NCI-H1417 treated with DMSO at 0.1 percent for 48 hours (cell line): ENCODE data around the gene FOXP2.
"Not testable (repeated sequence)": the region's sequence is repeated elsewhere in the genome, so short reads cannot be mapped to it uniquely, and the experiment has no call there.

Experiments used
- DNase-seq: peaks from one replicate; lab custom pipeline; 2025; lab: John Stamatoyannopoulos, UW

FOXP2 gene

DNA sequence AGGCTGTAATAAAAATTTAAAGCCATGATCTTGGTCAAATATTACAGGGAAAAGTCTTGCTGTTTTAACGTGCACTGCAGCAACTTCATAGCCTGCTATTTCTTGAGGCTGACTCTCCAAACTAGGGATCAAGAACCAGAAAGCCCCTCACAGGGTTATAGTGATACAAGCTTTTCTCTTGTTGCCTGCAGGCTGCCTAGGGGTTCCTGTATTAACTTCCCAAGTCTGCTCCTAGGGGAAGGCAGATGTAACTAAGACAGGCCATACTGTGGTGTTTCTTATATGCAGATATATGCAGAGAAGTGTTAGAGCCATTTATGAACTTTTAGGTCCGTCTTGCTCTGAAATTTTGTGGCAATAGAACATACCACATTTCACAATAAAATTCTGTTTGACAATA is 175.7 kb downstream of the FOXP2 start:
- no peak for DNase-seq

DNA sequence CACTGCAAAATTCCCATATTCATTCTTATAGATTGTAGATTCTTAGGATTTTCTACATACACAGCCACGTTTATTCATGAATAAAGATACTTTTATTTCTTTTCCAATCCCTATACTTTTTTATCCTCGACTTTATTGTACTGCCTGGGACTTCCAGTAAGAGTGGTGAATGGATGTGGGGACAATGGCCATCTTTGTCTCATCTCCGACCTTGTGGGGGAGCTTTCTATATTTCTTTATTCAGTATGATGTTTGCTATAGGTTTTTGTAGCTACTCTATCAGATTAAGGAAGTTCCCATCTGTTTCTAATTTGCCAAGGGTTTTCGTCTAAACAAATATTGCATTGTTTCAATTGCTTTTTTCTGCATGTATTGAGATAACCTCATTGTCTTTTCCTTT is 184.3 kb downstream of the FOXP2 start:
- no peak for DNase-seq

DNA sequence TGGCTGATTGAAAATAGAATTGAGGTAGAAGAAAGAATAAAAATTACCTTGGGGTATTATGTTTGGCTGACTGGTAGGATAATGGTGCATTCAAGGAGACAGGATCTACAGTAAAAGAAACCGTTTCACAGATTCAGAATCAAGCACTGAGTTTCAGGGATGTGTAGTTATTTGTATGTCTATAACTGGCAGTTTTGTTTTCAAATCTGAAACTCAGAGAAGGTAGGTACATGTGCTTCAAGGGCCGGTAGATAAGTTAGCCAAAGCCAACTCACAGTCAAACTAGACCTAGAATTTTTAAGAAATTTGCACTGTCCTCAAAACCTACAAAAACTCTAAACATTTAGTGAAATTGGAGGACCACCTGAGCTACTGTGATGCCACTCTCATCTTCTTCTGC is 191.5 kb downstream of the FOXP2 start:
- DNase-seq = no peak

DNA sequence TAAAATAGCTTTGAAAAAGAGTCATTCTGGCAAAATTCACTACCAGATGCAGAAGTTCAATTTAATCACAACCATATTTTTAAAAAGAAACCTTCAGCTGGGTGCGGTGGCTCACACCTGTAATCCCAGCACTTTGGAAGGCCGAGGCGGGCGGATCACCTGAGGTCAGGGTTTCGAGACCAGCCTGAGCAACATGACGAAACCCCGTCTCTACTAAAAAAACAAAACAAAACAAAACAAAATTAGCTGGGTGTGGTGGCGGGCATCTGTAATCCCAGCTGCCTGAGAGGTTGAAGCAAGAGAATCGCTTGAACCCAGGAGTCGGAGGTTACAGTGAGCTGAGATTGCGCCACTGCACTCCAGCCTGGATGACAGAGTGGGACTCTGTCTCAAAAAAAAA is 194.2 kb downstream of the FOXP2 start:
- not testable (repeated sequence) for DNase-seq

DNA sequence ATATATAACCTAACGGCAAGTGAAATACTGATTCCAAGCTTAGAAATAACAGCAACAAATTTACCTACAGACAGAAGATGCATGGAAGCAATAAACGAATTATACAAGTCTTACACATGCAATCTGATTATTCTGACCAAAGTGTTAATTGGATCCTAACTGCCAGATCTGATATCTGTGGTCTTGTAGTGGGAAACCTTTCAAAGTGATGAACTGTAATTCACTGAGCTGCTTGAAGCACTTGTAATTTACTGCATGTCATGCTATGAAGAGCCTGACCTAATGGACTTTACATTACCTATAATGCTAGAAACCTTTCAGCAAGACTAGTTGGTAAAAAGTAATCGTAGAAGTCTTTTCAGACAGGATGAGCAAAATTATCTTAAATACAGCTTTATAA is 205.6 kb downstream of the FOXP2 start:
- DNase-seq = no peak

DNA sequence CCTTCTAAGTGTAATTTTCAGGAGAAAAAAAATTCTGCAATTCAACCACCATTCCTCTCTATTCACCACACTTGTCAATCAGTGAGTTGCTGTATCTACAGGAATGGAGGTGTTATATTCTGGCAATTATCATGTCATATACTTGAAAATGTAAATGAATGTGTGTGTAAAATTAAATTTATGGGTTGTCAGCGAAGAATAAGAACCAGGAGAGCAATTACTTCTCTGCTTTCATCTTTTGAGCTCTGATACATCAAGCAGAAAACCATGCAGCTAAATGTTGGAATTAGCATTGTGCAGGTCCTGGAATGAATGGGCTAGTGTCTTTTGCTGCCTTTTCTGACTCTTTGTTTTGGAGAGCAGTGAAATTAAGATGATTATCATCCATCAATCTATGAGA is 207.6 kb downstream of the FOXP2 start:
- peak; percentile 78 for DNase-seq

DNA sequence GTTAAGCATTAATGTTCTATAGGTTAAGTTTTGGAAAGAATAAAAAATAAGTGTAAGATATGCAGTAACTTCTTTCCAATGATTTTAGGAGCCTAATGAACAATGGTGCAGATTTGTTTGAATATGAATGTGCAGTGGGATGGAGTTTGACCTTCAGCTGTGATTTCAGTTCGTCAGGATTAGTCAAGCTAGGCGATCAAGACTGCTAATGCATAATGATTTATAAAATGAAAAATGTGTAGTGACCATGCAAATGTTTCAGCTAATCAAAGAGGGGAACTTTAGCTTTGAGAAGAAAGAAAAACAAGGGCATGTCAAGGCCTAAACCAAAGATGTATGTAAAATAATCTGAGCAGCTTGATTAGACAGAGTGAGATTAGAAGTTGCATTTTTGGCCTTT is 208.5 kb downstream of the FOXP2 start:
- DNase-seq = no peak

DNA sequence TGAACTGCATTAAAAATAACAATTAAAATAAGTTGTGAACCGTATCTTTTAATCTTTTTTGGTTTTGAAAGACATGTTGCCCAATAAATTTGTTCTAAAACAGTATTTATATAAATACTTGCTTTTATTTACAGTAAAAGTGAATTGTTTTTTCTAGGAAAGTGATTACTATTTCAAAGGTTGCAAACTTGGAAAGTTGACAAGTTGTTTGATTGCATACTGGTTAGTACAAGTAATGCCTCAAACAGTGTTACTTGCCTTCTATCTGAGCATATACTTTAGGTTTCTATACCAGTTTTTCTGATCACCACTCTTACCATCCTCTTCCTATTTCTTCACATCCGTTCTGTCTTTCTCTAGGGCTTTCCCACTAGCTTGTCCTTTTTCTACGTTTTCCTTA is 212.6 kb downstream of the FOXP2 start:
- DNase-seq = no peak

DNA sequence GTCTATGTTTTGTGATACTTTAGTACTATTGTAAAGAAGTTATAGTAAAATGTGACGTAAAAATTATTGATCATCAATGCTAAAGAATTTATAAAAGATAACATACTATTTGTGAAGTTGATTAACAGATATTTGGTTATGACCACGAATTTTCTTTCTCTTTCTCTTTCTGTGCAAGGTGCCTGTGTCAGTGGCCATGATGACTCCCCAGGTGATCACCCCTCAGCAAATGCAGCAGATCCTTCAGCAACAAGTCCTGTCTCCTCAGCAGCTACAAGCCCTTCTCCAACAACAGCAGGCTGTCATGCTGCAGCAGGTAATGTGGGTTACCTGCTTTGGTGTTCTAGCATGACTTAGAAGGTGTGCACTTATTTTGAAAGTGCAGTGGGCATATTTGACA is 213.7 kb downstream of the FOXP2 start:
- DNase-seq = no peak

DNA sequence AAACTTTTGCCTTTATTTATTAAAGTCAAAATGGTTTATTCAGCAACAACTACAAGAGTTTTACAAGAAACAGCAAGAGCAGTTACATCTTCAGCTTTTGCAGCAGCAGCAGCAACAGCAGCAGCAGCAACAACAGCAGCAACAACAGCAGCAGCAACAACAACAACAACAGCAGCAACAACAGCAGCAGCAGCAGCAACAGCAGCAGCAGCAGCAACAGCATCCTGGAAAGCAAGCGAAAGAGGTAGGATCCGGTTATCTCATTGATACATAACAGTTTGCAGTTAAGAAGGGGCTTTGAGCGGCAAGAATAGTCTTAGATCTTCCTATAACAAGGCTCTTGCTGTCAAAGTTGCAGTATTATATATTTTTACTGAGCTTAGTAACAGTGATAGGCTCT is 215.1 kb downstream of the FOXP2 start:
- no peak for DNase-seq

DNA sequence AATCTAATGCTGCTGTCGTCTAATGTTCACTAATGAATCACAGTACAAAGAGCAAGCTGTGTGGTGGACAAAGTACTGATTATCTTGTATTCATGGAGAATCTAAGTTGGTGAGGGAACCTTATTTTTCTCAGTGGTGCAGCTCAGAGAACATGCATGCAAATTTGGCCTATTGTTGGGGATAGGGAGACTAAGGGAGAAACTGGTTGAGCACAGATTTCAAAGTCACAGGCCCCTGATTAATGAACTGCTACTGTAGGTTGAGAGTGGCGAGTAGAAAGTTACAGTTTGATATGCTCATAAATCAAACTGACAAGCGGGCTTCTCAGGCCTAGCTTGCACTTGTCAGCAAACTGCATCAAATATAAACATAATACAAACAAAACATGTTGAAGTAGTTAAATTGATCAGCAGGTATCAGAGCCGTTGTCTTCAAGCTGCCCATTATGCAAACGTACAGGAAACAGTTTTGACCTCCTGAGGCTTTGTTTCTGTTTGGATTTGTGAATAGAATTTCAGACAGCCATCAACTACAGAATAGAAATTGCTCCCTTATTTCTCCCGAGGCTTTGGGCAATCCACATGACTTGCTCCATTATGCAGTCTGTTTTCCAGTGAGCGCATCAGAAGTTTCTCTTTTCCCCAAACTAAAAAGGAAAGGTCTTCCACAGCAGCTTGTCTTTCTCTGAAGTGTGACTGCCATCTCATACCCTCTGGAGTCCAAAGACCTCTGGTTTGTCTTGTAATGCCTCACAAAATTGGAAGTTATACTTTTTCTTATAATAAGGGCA is 215.8 kb downstream of the FOXP2 start:
- DNase-seq = peak; percentile 91

DNA sequence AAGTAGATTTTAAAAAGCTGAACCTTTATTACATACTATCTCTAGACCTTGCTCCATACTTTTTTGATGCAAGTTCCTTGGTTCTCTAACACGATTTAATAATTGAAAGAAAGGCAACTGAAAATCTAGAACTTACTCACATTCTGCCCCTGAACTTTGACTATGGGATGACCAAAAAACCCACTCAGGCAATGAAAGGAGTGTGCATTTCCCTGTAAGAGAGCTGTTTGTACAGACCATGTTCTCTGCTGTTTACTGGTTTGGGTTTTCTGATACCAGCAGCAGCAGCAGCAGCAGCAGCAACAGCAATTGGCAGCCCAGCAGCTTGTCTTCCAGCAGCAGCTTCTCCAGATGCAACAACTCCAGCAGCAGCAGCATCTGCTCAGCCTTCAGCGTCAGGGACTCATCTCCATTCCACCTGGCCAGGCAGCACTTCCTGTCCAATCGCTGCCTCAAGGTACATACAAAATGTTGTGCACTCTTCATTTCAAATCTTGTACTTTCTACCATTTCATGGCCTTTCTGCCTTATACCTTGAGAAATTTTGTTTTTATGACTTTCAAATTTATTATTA is 216.7 kb downstream of the FOXP2 start:
- DNase-seq = no peak

DNA sequence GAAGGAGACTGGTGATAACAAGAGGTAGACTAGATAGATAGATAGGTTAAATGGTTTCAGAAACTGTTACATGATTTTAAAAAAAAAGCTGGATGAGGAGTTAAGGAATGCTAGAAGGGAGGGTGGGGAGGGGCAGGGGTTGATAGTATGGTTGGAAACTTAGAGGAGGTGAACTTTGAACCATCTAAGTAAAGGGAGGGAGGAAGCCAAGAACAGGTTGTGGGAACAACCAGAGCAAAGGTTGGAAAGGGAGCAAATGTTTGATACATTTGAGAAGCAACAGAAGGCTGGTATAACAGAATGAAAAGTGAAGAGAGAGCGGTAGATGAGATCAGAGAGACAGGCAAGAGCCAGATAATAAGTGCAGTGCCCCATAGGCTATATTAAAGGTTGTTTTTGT is 224.8 kb downstream of the FOXP2 start:
- DNase-seq = no peak

DNA sequence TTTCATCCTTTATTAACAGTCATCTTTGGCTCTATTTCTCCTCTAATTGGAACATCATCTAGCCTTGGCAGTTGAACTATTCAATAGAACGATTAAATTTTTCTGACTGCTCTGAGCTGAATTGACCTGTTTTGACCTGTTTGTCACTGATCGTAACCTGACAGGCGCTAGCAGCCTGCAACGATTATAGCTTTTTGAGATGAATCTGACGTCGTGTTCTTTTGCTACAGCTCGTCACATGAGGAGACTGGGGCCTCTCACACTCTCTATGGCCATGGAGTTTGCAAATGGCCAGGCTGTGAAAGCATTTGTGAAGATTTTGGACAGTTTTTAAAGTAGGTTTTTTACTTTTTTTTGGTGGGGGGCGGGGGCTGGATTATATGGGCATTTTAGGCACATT is 229.8 kb downstream of the FOXP2 start:
- DNase-seq = no peak

DNA sequence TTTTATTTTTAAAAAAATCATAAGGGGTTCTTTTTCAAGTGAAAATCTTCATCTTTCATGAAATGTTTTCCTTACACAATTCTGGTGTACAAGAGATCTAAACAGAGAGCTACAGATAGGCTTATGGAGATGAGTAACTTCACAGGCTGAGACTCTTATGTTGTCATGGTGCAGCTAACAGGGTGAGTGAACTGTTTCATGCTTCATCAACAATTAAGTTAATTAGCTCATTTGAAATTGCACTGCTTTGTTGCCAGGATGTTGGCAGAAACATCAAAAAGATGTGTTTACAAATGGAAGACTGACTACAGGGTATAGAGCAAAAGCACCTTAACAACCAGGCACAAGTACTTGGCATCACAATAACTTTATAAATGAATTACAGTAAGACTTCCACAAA is 230.8 kb downstream of the FOXP2 start:
- DNase-seq = peak; percentile 89

DNA sequence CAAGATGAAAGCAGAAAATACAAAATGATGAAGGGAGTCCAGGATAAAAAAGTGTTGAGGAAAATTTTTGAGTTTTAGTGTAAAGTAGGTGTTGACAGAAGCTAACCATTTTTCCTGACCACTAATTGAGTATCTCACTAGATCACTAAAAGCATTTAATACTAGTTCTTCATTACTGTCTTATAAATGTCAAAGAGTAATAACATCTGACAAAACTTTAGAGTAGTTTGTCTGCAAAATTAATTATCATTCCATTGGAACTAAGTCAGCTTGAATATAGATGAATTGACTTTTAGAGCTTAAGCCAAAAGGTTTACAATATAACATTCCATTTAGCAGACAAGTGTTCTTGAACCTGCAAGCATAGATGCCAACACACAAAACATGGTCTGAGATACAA is 232.9 kb downstream of the FOXP2 start:
- DNase-seq = no peak

DNA sequence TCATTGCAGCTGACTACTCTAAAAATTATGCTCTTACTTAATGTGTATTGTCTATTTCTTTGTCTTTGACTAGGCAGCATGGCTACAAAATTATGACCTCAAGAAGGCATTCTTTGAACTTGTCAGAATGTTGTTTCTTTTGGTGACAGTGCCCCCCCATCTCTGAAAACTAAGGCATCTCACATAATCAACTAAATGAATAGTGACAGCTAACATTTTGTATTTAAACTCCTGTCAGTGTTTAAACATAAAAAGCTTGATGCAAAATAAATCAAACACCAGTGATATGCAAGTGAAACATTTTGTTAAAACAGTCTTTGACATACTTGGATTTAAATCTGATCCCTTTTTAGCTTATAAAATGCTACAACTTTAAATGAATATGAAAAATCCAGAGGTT is 233.5 kb downstream of the FOXP2 start:
- DNase-seq = no peak

DNA sequence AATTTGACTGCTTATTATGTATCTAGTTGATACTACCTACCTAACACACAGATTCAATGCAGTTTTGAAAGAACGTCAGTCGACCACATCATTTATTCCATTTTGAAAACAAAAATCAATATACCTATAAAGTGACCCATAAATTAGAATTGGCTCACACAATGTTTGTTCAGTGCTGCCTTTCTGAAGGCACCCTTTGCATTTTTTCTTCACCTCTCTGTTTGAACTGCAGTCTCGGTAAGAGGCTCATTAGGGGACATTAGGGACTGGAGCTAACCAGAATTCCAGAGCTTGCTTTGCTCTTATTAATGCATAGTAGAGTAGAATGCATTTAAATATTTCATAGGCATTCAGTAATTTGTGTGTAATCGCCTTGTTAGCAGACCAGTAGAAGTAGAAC is 234.1 kb downstream of the FOXP2 start:
- no peak for DNase-seq

DNA sequence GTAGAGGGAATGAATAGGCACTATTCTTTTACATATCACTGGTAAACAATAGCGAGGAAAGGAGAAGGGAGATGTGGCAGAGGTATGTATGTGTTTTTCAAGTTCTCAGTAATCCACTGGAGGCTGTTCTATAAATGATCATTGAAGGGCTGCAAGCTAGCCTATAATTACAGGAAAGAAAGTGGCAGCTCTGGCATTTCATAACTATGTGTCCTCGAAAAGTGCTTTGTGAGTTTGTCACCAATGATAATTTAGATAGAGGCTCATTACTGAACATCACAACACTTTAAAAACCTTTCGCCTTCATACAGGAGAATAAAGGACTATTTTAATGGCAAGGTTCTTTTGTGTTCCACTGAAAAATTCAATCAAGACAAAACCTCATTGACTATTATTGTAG is 235.1 kb downstream of the FOXP2 start:
- peak; percentile 62 for DNase-seq

DNA sequence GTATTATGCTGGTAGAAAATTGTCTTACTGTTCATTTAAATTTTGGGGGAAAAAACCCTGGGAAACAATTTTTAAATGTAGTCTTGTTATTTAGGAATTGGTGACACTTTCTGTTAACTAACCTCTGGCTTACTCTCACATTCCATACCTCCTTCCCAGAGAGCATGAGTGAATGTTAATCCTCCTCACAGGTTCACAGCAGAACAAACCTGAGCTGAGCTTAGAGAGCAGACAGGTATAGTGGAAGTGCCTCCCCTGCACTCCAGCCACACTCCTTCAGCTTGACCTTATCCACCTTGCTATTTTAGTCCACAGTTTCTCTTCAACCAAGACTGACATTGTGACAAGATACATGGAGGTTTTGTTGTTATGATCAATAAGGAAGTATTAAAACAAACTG is 235.9 kb downstream of the FOXP2 start:
- DNase-seq = no peak

DNA sequence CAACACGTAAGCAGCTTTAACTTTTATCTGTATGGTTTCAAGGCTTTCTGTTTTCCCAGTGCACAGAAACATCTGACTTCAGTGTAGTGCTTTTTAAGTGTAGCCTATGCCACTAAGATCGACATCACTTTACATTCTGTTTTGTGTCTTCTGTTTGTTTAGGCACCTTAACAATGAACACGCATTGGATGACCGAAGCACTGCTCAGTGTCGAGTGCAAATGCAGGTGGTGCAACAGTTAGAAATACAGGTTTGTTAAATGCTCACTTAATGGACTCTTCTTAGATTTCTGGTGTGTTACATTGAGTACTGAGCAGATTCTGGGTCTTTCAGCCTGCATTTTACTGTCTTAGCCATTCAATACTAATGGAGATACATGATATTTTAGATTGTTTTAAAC is 237.4 kb downstream of the FOXP2 start:
- no peak for DNase-seq

DNA sequence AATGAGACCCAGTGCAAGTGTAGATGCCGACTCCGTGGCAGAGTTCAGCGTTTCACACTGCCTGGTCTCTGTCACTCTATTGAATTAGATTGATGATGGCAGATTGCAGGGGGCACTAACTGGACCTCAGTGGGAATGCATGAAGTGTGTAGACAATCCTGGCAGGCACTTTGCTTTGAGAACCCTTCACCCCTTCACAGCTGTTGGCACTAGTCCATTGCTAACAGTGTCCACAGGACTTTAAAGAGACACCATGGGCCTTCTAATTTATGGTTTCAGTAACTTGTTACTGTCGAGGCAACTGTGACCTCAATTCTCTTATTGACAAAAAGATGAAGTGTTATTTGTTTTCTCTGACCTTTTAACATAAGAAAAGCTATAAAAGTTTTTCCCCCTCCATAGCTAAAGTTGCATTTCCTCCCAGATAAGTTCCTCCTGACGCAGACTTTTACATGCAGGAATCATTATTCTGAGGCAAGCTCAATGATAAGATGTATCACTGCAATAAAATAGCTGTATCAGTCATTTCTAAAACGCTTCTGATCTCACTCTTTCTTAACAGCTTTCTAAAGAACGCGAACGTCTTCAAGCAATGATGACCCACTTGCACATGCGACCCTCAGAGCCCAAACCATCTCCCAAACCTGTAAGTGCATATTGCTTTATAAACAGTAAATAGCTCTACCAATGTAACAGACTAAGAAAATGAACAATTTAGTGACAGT is 238.9 kb downstream of the FOXP2 start:
- peak; percentile 69 for DNase-seq

DNA sequence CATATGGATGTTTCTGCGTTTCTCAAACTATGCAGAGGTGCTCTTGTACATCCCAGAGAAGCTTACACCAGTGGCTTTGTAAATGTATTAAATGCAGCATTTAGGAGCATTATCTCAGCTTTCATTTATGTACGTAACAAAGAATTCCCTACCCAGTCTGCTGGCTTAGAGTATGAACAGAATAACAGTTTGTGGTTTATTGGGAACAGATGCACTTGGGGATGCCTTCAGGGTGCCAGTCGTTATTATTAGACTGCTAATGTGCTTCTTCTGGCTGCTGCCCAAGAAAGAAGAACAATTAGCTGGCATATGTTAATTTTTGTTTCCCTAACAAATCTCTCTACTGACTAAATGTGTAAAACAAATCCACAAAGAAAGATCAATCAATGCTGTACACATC is 241.9 kb downstream of the FOXP2 start:
- no peak for DNase-seq
